HUES6 (cell line): Measurements from ENCODE around the gene FBXW2.
"Not testable (repeated sequence)": the region's sequence is repeated elsewhere in the genome, so short reads cannot be mapped to it uniquely, and the experiment has no call there.

Source experiments
- H3K27ac ChIP-seq: 2 replicates; pipeline ENCODE4 v1.7.0; 2013; ENCODE audit warnings: low read depth, mild to moderate bottlenecking, low read length, inconsistent platforms
- H3K27me3 ChIP-seq: 2 replicates; pipeline ENCODE4 v1.6.1; 2013; ENCODE audit warnings: low read length; ENCODE audit not compliant: control insufficient read depth, insufficient read depth
- H3K36me3 ChIP-seq: 2 replicates; pipeline ENCODE4 v1.6.1; 2013; ENCODE audit warnings: low read length; ENCODE audit not compliant: control insufficient read depth, insufficient read depth
- H3K4me1 ChIP-seq: 2 replicates; pipeline ENCODE4 v1.6.1; 2013; ENCODE audit warnings: low read length; ENCODE audit not compliant: control insufficient read depth, insufficient read depth
- H3K4me3 ChIP-seq: 2 replicates; pipeline ENCODE4 v1.5.1; 2013; ENCODE audit warnings: low read depth, low read length
- H3K9ac ChIP-seq: one replicate; pipeline ENCODE4 v1.6.1; 2013; ENCODE audit warnings: mild to moderate bottlenecking, low read length
- H3K9me3 ChIP-seq: 2 replicates; pipeline ENCODE4 v1.6.1; 2013; ENCODE audit warnings: low read depth, low read length; ENCODE audit not compliant: control insufficient read depth, insufficient read depth

FBXW2 gene

GRCh38 chr9:120815075-120815474 lies 21.9 kb upstream of the FBXW2 start:
- H3K27me3 ChIP-seq, result no peaks in the 10 kb centered on the region
- peaks cover 40% of the 10 kb centered on the region for H3K36me3 ChIP-seq
- no peaks in the 10 kb centered on the region for H3K9me3 ChIP-seq
- H3K4me3 ChIP-seq, result no peak overlapping the region
- no peak overlapping the region for H3K9ac ChIP-seq
- no peaks in the 10 kb centered on the region for H3K4me1 ChIP-seq
- no peak overlapping the region for H3K27ac ChIP-seq

GRCh38 chr9:120808931-120809330 lies 15.7 kb upstream of the FBXW2 start:
- H3K36me3 ChIP-seq, result no peaks in the 10 kb centered on the region
- no peak overlapping the region for H3K9ac ChIP-seq
- no peak overlapping the region for H3K27ac ChIP-seq
- H3K27me3 ChIP-seq, result no peaks in the 10 kb centered on the region
- no peak overlapping the region for H3K4me3 ChIP-seq
- peaks cover 20% of the 10 kb centered on the region for H3K9me3 ChIP-seq
- no peaks in the 10 kb centered on the region for H3K4me1 ChIP-seq

- Histone ChIP-seq H3K36me3 (no peaks in the 10 kb centered on the region), H3K27ac (no peak overlapping the region), H3K9ac (no peak overlapping the region), H3K4me3 (no peak overlapping the region), H3K9me3 (peaks cover 23% of the 10 kb centered on the region), H3K4me1 (no peaks in the 10 kb centered on the region), H3K27me3 (no peaks in the 10 kb centered on the region)
These were observed 14.6 kb upstream of the FBXW2 start for GRCh38 chr9:120807607-120808379.

- not testable (repeated sequence) for H3K27me3 ChIP-seq, H3K9ac ChIP-seq, H3K4me1 ChIP-seq, H3K36me3 ChIP-seq, H3K4me3 ChIP-seq, H3K27ac ChIP-seq
- peaks cover 23% of the 10 kb centered on the region for H3K9me3 ChIP-seq
These were observed 11.7 kb upstream of the FBXW2 start for GRCh38 chr9:120804784-120805363.

- Histone ChIP-seq H3K36me3 (no peaks in the 10 kb centered on the region), H3K27me3 (no peaks in the 10 kb centered on the region), H3K9ac (no peak overlapping the region), H3K4me1 (no peaks in the 10 kb centered on the region), H3K4me3 (no peak overlapping the region), H3K27ac (no peak overlapping the region), H3K9me3 (peaks cover 13% of the 10 kb centered on the region)
These were observed 8.2 kb upstream of the FBXW2 start for GRCh38 chr9:120801441-120801840.

- no peaks in the 10 kb centered on the region for H3K27me3 ChIP-seq
- peaks cover 45% of the 10 kb centered on the region for H3K36me3 ChIP-seq
- H3K4me3 ChIP-seq, result no peak overlapping the region
- H3K9me3 ChIP-seq, result no peaks in the 10 kb centered on the region
- no peak overlapping the region for H3K27ac ChIP-seq
- H3K9ac ChIP-seq, result no peak overlapping the region
- 0 out of 2 replicates have a peak, but pooled peaks cover 9% of the 10 kb centered on the region for H3K4me1 ChIP-seq
These were observed 2.1 kb downstream of the FBXW2 start for GRCh38 chr9:120791161-120791560.

GRCh38 chr9:120787933-120788332 lies 5.3 kb downstream of the FBXW2 start:
- Histone ChIP-seq H3K9me3 (no peaks in the 10 kb centered on the region), H3K36me3 (peaks cover 64% of the 10 kb centered on the region), H3K27ac (no peak overlapping the region), H3K4me3 (no peak overlapping the region), H3K4me1 (0 out of 2 replicates have a peak, but pooled peaks cover 4% of the 10 kb centered on the region), H3K9ac (no peak overlapping the region), H3K27me3 (no peaks in the 10 kb centered on the region)

GRCh38 chr9:120783602-120784047 lies 9.6 kb downstream of the FBXW2 start:
- Histone ChIP-seq H3K27me3 (no peaks in the 10 kb centered on the region), H3K36me3 (peaks cover 62% of the 10 kb centered on the region), H3K4me3 (no peak overlapping the region), H3K9me3 (no peaks in the 10 kb centered on the region), H3K27ac (no peak overlapping the region), H3K4me1 (no peaks in the 10 kb centered on the region), H3K9ac (no peak overlapping the region)

- H3K9me3 ChIP-seq, result no peaks in the 10 kb centered on the region
- H3K4me1 ChIP-seq, result no peaks in the 10 kb centered on the region
- H3K9ac ChIP-seq, result no peak overlapping the region
- H3K4me3 ChIP-seq, result no peak overlapping the region
- no peaks in the 10 kb centered on the region for H3K27me3 ChIP-seq
- H3K36me3 ChIP-seq, result peaks cover 64% of the 10 kb centered on the region
- H3K27ac ChIP-seq, result no peak overlapping the region
These were observed 12.0 kb downstream of the FBXW2 start for GRCh38 chr9:120781236-120781635.

GRCh38 chr9:120780367-120780766 lies 12.8 kb downstream of the FBXW2 start:
- no peak overlapping the region for H3K4me3 ChIP-seq
- H3K9me3 ChIP-seq, result no peaks in the 10 kb centered on the region
- no peak overlapping the region for H3K9ac ChIP-seq
- H3K36me3 ChIP-seq, result peaks cover 66% of the 10 kb centered on the region
- H3K4me1 ChIP-seq, result no peaks in the 10 kb centered on the region
- H3K27ac ChIP-seq, result no peak overlapping the region
- no peaks in the 10 kb centered on the region for H3K27me3 ChIP-seq

- peaks cover 74% of the 10 kb centered on the region for H3K36me3 ChIP-seq
- no peak overlapping the region for H3K4me3 ChIP-seq
- no peaks in the 10 kb centered on the region for H3K9me3 ChIP-seq
- H3K27ac ChIP-seq, result no peak overlapping the region
- H3K9ac ChIP-seq, result no peak overlapping the region
- no peaks in the 10 kb centered on the region for H3K4me1 ChIP-seq
- H3K27me3 ChIP-seq, result no peaks in the 10 kb centered on the region
These were observed 14.0 kb downstream of the FBXW2 start for GRCh38 chr9:120779227-120779626.
